ENCODE results near the gene LSM14A.

Gene LSM14A

GRCh38 chr19:34180273-34180672, 8.0 kb downstream of the LSM14A start:
- H3K27ac ChIP-seq (ENCODE audit: low read depth, low read length), result no peak overlapping the region
- H3K79me2 ChIP-seq (ENCODE audit: control insufficient read depth, insufficient read depth, low read length, unreplicated experiment), result peaks cover 94% of the 10 kb centered on the region
- peaks cover 41% of the 10 kb centered on the region for H3K4me1 ChIP-seq (ENCODE audit: control insufficient read depth, insufficient read depth, low read length, unreplicated experiment)
- H2AFZ ChIP-seq (ENCODE audit: low read length, unreplicated experiment), result no peak overlapping the region
- H3K27me3 ChIP-seq (ENCODE audit: insufficient read depth, low read length), result no peaks in the 10 kb centered on the region
- H3K36me3 ChIP-seq (ENCODE audit: insufficient read depth, low read length), result peaks cover 8% of the 10 kb centered on the region
- H3K4me3 ChIP-seq (ENCODE audit: low read depth, low read length), result no peak overlapping the region

DNA sequence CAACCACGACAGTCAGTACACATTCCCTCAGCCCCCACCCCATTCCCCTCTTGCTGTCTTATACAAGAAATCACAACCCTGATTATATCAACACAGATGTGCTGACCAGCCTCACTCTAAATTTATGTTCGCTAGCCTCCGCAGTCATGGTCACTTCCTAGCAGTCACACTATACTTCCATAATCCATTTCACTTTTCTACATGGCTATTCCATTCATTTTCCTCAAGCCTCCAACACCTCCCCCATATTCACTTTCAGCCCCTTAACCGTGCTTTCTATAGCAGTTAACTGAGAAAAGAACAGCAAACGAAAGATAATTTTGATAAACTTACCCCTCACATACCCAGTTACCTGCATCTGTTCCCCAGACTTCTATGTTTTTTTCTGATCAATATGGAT, 8.4 kb downstream of the LSM14A start:
- H3K4me1 ChIP-seq (ENCODE audit: control insufficient read depth, insufficient read depth, low read length, unreplicated experiment), result peaks cover 40% of the 10 kb centered on the region
- peaks cover 8% of the 10 kb centered on the region for H3K36me3 ChIP-seq (ENCODE audit: insufficient read depth, low read length)
- H3K27me3 ChIP-seq (ENCODE audit: insufficient read depth, low read length), result no peaks in the 10 kb centered on the region
- H3K27ac ChIP-seq (ENCODE audit: low read depth, low read length), result no peak overlapping the region
- H3K79me2 ChIP-seq (ENCODE audit: control insufficient read depth, insufficient read depth, low read length, unreplicated experiment), result peaks cover 94% of the 10 kb centered on the region
- H2AFZ ChIP-seq (ENCODE audit: low read length, unreplicated experiment), result no peak overlapping the region
- no peak overlapping the region for H3K4me3 ChIP-seq (ENCODE audit: low read depth, low read length)

- peaks cover 94% of the 10 kb centered on the region for H3K79me2 ChIP-seq (ENCODE audit: control insufficient read depth, insufficient read depth, low read length, unreplicated experiment)
- H3K4me1 ChIP-seq (ENCODE audit: control insufficient read depth, insufficient read depth, low read length, unreplicated experiment), result peaks cover 39% of the 10 kb centered on the region
- no peak overlapping the region for H3K27ac ChIP-seq (ENCODE audit: low read depth, low read length)
- H3K4me3 ChIP-seq (ENCODE audit: low read depth, low read length), result no peak overlapping the region
- H2AFZ ChIP-seq (ENCODE audit: low read length, unreplicated experiment), result no peak overlapping the region
- no peaks in the 10 kb centered on the region for H3K27me3 ChIP-seq (ENCODE audit: insufficient read depth, low read length)
- H3K36me3 ChIP-seq (ENCODE audit: insufficient read depth, low read length), result peaks cover 8% of the 10 kb centered on the region
Observed at GRCh38 chr19:34181111-34181864, 9.0 kb downstream of the LSM14A start.

DNA sequence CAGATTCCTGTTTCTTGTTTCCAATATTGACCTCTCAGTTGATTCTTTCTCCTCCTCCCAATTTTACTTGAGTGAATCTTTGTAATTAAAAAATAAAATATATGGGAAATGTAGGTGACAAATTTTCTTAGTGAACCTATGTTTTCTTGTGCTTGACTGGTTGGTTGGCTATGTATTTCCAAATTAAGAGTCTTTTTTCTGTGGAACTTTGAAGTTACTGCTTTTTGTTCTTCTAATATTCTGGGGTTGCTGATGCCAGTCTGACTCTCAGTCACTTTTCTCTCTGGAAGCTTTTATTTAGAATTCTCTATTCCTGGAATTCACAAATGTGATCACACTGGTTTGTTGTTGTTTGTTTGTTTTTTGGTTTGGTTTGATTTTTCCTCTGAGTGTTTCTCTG, 9.8 kb downstream of the LSM14A start:
- no peak overlapping the region for H2AFZ ChIP-seq (ENCODE audit: low read length, unreplicated experiment)

DNA sequence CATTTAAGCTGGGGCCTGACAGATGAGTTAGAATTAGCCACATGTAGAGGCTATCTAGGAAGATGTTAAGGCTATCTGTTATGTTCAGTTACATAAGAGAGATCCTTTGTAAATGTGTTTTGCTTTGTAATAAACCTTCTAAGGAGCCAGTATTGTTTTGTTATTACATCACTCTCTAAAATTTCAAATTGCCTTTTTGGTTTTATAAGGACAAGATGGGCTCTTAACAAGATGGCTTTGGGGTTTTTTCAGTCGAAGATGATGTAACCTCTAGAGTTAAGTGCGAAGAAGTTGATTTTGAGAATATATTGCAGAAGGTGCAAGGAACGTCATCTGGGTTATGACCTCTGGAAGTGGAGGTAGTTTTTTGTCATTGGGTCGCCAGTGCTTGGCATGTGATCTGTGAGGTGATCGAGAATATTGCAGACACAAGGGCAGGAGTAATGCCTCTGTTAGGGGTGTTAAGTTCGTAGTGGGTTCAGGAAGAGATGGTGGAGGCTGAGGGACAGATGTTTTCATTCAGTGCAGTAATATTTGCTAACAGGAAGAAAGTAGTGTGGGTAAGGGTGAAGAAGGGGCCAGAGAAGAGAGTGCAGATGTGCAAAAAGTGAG, 12.7 kb downstream of the LSM14A start:
- Histone ChIP-seq H3K27me3 (ENCODE audit: insufficient read depth, low read length) (no peaks in the 10 kb centered on the region), H2AFZ (ENCODE audit: low read length, unreplicated experiment) (no peak overlapping the region), H3K27ac (ENCODE audit: low read depth, low read length) (no peak overlapping the region), H3K36me3 (ENCODE audit: insufficient read depth, low read length) (no peaks in the 10 kb centered on the region), H3K79me2 (ENCODE audit: control insufficient read depth, insufficient read depth, low read length, unreplicated experiment) (peaks cover 93% of the 10 kb centered on the region), H3K4me3 (ENCODE audit: low read depth, low read length) (no peak overlapping the region), H3K4me1 (ENCODE audit: control insufficient read depth, insufficient read depth, low read length, unreplicated experiment) (peaks cover 28% of the 10 kb centered on the region)

More for the DNA sequence above, 9.8 kb downstream of the LSM14A start:
- H3K4me3 ChIP-seq (ENCODE audit: low read depth, low read length), result no peak overlapping the region
- H3K36me3 ChIP-seq (ENCODE audit: insufficient read depth, low read length), result peaks cover 5% of the 10 kb centered on the region; the same call in 1 of the 2 replicates
- no peaks in the 10 kb centered on the region for H3K27me3 ChIP-seq (ENCODE audit: insufficient read depth, low read length)
- no peak overlapping the region for H3K27ac ChIP-seq (ENCODE audit: low read depth, low read length)
- H3K4me1 ChIP-seq (ENCODE audit: control insufficient read depth, insufficient read depth, low read length, unreplicated experiment), result peaks cover 31% of the 10 kb centered on the region
- H3K79me2 ChIP-seq (ENCODE audit: control insufficient read depth, insufficient read depth, low read length, unreplicated experiment), result peaks cover 93% of the 10 kb centered on the region

DNA sequence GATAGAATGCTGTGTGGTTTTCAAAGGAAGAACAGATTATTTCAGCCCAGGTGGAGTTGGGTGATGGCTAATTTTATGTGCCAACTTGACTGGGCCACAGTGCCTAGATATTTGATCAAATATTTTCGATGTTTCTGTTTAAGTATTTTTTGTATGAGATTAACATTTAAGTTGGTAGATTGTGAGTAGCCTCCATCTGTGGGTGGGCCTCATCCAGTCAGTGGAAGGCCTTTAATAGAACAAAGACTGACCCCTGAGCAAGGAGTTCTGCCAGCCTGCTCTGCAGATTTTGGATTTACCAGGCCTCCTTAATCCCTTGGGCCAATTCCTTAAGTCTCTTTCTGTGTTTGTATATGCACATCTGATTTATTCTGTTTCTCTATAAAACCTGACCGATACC, 13.9 kb downstream of the LSM14A start:
- H3K4me1 ChIP-seq (ENCODE audit: control insufficient read depth, insufficient read depth, low read length, unreplicated experiment), result peaks cover 26% of the 10 kb centered on the region
- H3K79me2 ChIP-seq (ENCODE audit: control insufficient read depth, insufficient read depth, low read length, unreplicated experiment), result peaks cover 92% of the 10 kb centered on the region
- H2AFZ ChIP-seq (ENCODE audit: low read length, unreplicated experiment), result no peak overlapping the region
- no peaks in the 10 kb centered on the region for H3K27me3 ChIP-seq (ENCODE audit: insufficient read depth, low read length)
- H3K4me3 ChIP-seq (ENCODE audit: low read depth, low read length), result no peak overlapping the region
- no peak overlapping the region for H3K27ac ChIP-seq (ENCODE audit: low read depth, low read length)
- no peaks in the 10 kb centered on the region for H3K36me3 ChIP-seq (ENCODE audit: insufficient read depth, low read length)

DNA sequence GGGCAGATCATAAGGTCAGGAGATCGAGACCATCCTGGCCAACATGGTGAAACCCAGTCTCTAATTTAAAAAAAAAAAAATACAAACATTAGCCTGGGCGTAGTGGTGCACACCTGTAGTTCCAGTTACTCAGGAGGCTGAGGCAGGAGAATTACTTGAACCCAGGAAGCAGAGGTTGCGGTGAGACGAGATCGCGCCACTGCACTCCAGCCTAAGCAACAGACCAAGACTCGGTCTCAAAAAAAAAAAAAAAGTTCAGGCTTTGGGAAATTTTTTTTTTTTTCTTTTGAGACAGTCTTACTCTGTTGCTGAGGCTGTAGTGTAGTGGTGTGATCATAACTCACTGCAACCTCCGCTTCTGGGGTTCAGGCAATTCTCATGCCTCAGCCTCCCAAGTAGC, 14.7 kb downstream of the LSM14A start:
- H2AFZ ChIP-seq (ENCODE audit: low read length, unreplicated experiment), result no peak overlapping the region
- no peaks in the 10 kb centered on the region for H3K36me3 ChIP-seq (ENCODE audit: insufficient read depth, low read length)
- H3K4me1 ChIP-seq (ENCODE audit: control insufficient read depth, insufficient read depth, low read length, unreplicated experiment), result peaks cover 23% of the 10 kb centered on the region
- peaks cover 91% of the 10 kb centered on the region for H3K79me2 ChIP-seq (ENCODE audit: control insufficient read depth, insufficient read depth, low read length, unreplicated experiment)
- H3K4me3 ChIP-seq (ENCODE audit: low read depth, low read length), result no peak overlapping the region
- no peak overlapping the region for H3K27ac ChIP-seq (ENCODE audit: low read depth, low read length)
- no peaks in the 10 kb centered on the region for H3K27me3 ChIP-seq (ENCODE audit: insufficient read depth, low read length)

- Histone ChIP-seq H3K79me2 (ENCODE audit: control insufficient read depth, insufficient read depth, low read length, unreplicated experiment) (peaks cover 90% of the 10 kb centered on the region), H3K27ac (ENCODE audit: low read depth, low read length) (no peak overlapping the region), H2AFZ (ENCODE audit: low read length, unreplicated experiment) (no peak overlapping the region), H3K36me3 (ENCODE audit: insufficient read depth, low read length) (no peaks in the 10 kb centered on the region), H3K27me3 (ENCODE audit: insufficient read depth, low read length) (no peaks in the 10 kb centered on the region), H3K4me1 (ENCODE audit: control insufficient read depth, insufficient read depth, low read length, unreplicated experiment) (peaks cover 23% of the 10 kb centered on the region), H3K4me3 (ENCODE audit: low read depth, low read length) (no peak overlapping the region)
Observed at GRCh38 chr19:34188408-34188807, 16.1 kb downstream of the LSM14A start.

- Histone ChIP-seq H3K27me3 (ENCODE audit: insufficient read depth, low read length) (no peaks in the 10 kb centered on the region), H3K27ac (ENCODE audit: low read depth, low read length) (no peak overlapping the region), H3K36me3 (ENCODE audit: insufficient read depth, low read length) (peaks cover 1% of the 10 kb centered on the region), H2AFZ (ENCODE audit: low read length, unreplicated experiment) (no peak overlapping the region), H3K79me2 (ENCODE audit: control insufficient read depth, insufficient read depth, low read length, unreplicated experiment) (peaks cover 88% of the 10 kb centered on the region), H3K4me3 (ENCODE audit: low read depth, low read length) (no peak overlapping the region), H3K4me1 (ENCODE audit: control insufficient read depth, insufficient read depth, low read length, unreplicated experiment) (peaks cover 22% of the 10 kb centered on the region)
Observed at GRCh38 chr19:34189199-34189916, 17.1 kb downstream of the LSM14A start.

DNA sequence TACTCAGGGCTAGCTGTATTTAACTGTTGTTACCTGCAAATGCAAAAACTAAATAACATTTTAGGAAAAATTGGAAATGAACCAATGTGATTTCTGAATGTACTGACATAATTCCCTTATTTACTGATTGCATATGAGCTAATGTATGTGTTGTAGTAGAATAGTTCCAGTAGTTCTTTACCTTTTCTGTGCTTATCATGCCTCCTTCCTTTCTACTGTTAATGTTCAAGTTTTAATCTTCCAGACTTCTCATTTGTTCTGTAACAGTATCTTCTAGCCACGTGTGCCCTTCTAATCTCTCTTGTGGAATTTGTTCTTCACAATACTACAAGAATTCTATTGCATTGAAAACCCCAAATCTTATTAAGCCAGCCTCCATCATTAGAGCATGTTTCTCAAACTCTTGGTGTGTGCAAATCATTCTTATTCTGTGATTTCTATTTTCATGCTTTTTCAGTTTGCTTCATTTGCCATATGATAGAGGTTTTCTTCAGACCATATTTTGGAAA, 17.7 kb downstream of the LSM14A start:
- no peak overlapping the region for H2AFZ ChIP-seq (ENCODE audit: low read length, unreplicated experiment)
- H3K79me2 ChIP-seq (ENCODE audit: control insufficient read depth, insufficient read depth, low read length, unreplicated experiment), result peaks cover 84% of the 10 kb centered on the region
- H3K36me3 ChIP-seq (ENCODE audit: insufficient read depth, low read length), result peaks cover 8% of the 10 kb centered on the region
- H3K4me3 ChIP-seq (ENCODE audit: low read depth, low read length), result no peak overlapping the region
- H3K27me3 ChIP-seq (ENCODE audit: insufficient read depth, low read length), result no peaks in the 10 kb centered on the region
- H3K27ac ChIP-seq (ENCODE audit: low read depth, low read length), result no peak overlapping the region
- H3K4me1 ChIP-seq (ENCODE audit: control insufficient read depth, insufficient read depth, low read length, unreplicated experiment), result peaks cover 16% of the 10 kb centered on the region
